Activated CD4-positive, alpha-beta T cell treated with anti-CD3 and anti-CD28 coated beads, Interleukin-2, amount 50 U/mL, for 24 hours (primary cell): ENCODE measurements around the gene C5orf58.

ENCODE experiments used
- DNase-seq, 2 donors: peaks; one replicate each; pipeline ENCODE4 v3.0.0-alpha.2; 2020; ENCODE audit warnings: low read depth in 1 of 2, low spot score in 1 of 2

The C5orf58 gene, protein sequence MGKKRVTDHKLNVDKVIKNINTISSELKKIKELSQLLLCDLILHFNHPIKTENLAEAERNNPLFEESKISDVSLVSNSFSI

GRCh38 chr5:170232786-170233185 is at the start of gene C5orf58:
Gene C5orf58, plus strand, starts transcription at chr5:170232985. Its CDS starts 1,992 bp downstream, at chr5:170234977.
- no peak for DNase-seq

DNA sequence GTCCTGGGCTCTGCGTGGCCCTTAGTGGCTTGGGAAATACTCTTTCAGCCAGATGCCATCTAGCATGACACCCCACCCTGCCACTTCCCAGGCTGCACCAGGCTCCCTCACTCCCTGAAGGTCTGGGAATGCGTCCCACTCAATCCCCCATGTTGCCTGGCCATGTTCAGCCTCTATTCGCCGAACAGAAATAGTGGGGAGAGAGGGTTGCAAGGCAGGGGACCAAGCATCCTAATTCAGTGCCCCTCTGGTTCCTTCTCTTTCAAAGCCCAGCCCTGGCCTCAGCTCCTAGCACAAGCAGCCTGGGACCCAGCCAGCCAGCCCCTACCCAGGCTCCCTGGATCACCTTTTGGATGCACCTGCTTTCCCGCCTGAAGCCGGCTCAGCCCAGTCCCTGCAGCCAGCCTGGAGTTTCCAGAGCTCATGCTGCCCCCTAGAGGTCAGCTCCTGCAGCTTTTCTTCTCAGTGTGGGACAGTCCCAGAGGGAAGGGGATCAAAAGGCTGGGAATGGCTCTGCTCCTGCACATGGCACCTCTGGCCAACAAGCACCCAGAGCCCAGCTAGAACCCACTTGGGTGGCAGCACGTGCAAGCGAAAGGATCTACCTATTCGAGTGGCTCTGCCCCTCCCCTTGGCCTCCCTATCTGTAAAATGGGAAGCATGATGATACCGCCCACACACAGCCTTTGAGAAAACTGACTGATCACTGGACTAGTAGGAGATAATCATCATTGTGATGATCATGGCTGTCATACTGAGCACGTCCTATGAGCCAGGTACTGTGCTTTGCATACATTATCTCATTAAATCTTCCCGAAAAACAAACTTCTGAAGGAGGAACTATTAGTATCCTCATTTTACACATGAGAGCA is 48.7 kb upstream of the C5orf58 start:
- DNase-seq, result peak; percentile 7 to 11

GRCh38 chr5:170184737-170185136 is 48.0 kb upstream of the C5orf58 start:
- no peak for DNase-seq

DNA sequence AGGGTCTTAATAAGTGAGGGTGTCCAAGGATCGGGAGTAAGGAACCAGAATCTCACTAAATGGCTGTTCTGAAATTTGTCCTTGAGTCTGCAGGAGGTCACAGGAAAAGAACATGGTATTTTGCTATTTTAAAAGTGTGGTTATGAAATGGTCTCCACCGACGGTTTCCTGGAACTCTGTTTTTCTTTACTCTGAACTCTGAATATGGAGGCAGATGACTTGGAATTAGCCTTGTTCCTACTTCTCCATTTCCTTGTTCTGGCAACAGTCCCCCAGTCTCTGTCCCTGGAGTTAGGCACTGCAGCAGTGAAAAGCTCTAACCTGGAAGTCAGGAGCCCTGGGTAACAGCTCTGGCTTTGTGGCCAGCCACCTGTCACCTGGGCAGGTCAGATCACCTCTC is 46.6 kb upstream of the C5orf58 start:
- no peak for DNase-seq

DNA sequence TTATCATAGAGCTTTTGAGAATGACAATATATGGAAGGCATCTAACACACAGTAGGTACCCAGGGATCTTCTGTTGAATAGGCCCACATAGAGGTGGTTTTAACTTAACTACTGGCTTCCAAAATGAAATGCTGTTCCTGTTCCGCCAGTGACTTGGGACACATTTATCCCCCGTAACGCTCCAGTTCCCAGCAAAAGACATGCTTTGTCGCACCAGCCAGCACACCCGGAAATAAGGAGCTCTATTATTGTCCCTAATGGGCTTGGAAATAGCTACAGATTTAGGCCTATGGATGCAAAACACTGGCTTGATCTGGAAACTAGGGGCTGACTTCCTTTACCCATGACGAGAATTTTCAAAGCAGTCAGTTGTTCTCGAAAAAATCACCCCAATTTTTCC is 45.9 kb upstream of the C5orf58 start:
- no peak for DNase-seq

DNA sequence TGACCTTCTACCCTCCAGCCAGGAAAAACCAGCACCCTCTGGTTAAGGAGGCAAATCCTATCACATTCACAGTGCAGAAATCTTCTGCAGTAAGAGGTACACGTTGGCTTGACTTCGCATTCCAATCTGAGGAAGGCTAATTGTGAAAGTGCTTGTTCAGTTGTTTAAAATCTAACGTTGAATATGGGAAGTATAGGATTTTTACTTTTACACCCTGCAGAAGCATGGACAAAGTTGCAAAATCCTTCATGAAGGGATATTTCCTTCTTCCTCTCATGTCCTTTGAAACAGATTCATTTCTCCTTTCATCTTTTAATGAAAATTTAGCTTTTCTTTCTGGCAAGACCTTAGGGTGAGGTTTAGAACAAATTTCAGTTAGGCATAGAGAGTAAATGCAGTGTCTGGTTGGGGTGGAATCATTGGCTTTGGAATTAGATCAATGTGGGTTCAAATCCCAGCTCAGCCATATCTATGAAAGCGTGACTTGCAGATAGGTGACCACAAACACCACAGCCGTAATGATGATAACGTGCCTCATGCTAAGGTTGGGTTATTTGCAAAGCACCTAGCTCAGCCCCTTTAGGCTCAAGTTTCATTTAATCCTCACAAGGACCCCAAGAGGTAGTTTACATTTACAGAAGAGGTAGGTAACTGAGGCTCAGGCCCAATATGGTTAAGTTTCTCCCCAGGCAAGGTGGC is 42.2 kb upstream of the C5orf58 start:
- no peak for DNase-seq

- no peak for DNase-seq
These were observed 40.0 kb upstream of the C5orf58 start for GRCh38 chr5:170192829-170193228.

GRCh38 chr5:170195961-170196360 is 36.8 kb upstream of the C5orf58 start:
- DNase-seq, result no peak

- no peak for DNase-seq
These were observed 31.9 kb upstream of the C5orf58 start for GRCh38 chr5:170200876-170201275.

DNA sequence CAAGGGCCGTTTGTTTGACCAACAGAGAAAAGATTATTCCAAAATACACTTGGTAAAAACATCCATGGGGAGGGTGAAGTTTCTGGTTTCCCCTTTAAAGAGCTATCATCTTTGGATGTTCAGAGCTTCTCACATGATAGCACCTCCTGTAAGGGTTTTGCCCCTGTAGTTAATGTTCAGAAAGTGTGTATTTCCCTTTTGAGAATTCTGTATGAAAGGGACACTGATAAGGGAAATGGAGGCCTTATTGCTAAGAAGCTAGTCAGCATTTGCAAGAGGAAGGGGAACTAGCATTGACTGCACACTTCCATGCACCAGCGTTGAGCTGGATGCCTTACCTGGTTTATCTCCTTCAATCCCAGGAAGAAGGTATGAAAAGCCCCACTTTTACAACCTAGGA is 31.5 kb upstream of the C5orf58 start:
- DNase-seq, result no peak

DNA sequence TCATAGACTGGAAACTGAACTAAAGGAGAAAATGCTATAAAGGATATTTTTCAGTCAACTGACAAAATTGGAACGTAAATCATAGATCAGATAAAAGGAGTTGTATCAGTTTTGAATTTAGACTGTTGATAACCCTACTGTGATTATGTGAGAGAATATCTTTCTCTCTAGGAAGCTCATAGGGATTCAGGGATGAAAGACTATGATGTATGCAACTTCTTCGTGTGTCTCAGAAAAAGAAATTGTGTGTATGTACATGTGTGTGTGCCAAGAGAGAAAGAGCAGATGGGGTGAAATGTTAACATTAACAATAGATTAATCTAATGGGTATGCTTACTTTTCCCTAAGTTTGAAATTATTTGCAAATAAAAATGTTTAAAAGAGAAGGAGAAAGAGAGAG is 30.7 kb upstream of the C5orf58 start:
- no peak for DNase-seq

DNA sequence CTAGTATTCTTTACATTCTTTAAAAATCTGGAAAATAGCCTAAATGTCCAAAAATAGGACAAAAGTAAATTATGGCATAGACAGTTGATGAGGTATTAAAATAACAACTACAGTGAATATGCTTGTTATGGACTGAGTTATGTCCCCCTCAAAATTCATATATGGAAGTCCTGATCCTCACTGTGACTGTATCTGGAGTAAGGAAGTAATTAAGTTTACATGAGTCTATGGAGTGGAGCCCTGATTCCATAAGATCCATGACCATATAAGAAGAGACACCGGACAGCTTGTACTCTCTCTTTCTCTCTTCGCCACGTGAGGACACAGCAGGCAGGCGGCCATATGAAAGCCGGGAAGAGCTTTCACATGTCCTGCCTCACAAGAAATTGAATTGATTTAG is 28.6 kb upstream of the C5orf58 start:
- no peak for DNase-seq

DNA sequence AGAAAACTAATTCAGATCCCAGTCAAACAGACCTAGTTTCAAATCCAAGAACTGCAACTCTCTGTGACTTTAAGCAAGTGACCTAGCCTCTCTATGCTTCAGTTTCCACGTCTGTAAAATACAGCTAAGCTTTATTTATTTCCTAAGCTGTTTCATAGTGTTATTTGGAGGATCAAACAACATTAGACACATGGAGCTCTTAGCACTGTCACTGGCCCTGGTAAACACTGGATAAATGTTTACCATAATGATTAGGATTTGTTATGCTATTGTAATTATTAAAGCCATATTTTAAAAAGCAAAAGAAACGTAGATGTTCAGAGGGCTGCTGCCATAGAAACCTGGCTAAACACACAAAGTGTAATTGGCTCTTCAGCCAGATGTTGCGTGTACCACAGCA is 26.6 kb upstream of the C5orf58 start:
- no peak for DNase-seq

DNA sequence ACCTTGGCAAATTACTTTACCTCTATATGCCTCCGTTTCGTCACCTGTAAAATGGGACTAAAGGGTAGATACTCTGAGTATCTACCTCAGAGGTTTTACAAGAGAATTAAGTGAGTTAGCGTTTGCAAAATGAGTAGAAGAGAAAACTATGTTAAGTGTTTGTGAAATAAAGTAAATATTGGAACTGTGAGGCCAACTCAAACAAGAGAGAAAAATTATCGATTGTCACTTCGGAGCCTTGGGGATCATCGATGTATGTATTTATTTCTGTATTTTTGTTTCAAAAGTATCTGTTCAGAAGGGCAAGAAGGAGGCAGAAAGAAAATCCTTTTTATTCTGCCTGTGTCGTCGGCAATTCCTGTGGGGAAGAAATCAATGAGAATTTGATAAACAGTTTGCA is 25.8 kb upstream of the C5orf58 start:
- no peak for DNase-seq

- DNase-seq, result no peak
These were observed 21.0 kb upstream of the C5orf58 start for GRCh38 chr5:170211575-170212334.

- DNase-seq, result no peak
These were observed 16.4 kb upstream of the C5orf58 start for GRCh38 chr5:170216257-170216864.

DNA sequence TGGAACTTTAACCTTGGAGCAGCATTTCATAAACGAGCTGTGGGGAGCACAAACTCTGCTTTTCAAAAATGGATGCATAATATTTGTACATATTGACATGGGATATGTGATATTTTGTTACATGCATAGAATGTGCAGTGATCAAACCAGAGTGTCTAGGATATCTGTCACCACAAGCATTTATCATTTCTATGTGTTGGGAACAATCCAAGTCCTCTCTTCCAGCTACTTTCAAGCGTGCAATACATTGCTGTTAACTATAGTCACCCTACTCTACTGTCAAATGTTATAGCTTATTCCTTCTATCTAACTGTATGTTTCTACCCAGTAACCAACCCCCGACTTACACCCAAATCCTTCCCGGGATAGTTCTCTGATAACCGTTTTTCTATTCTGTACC is 15.0 kb upstream of the C5orf58 start:
- DNase-seq, result no peak

GRCh38 chr5:170218726-170219125 is 14.1 kb upstream of the C5orf58 start:
- no peak for DNase-seq

DNA sequence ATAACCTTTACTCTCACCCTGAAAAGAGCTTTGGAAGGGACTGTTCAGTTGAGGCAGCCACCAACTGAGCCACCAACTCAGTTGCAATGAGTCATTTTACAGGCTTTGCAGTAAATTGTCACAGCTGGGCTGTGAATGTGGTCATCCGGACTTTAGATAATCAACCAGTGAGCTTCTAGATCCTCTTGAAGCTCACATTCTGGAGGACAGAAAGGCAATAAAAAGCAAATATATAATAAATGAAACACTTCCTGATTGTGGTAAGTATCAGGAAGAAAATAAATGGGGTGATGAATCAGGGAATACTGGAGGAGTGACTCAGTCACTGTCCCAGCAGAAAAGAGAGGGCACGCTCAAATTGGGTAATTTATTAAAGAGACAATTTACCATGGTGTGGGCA is 13.2 kb upstream of the C5orf58 start:
- no peak for DNase-seq

DNA sequence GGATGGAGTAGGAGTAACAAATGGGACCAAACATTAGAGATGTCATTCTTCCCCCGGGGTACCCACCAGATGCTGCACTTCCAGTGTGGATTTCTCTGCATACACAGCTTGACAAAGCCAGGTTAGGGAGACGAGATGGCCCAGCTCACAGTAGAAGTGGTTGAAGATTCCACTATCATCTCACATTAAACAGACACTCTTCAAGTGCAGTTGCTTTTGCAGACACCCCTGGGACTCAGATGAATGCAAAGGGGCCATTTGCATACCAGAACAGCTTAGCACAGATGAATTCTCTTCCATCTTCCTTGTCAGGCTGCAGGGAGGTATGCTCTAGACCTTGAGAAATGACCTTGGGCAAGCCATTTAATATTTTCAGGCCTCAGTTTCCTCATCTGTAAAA is 12.6 kb upstream of the C5orf58 start:
- DNase-seq, result no peak

DNA sequence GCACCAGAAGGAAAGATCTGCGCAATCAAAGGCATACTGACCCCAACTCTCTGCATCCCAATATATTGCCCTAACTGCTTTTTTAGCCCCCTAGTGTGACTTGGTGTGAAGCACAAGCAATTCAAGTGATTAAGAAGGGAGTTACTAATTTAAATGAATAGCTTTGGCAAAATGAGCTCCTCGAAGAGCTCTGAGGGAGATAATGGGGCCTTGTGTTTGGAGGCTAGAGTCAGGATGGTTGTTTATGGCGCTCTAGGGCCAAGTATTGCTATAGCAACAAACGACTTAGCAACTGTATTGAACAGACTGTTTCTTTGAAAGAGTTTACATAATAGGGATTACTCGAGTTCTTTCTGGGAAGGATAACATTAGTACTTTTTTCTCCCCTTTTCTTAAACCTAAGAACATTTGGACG is 11.5 kb upstream of the C5orf58 start:
- DNase-seq, result no peak
